ENCODE results near the gene RALGDS.

RALGDS gene

GRCh38 chr9:133115604-133116345 is 5.3 kb downstream of the RALGDS start:
- TF ChIP-seq BACH2 (CRISPR knock-in tag; IDR thresholded peaks at IDR 0.05; ENCODE audit: borderline replicate concordance) (no peak), CSRNP3 (CRISPR knock-in tag; IDR thresholded peaks at IDR 0.05) (no peak), ZFP3 (CRISPR knock-in tag; IDR thresholded peaks at IDR 0.05) (no peak), POU6F1 (CRISPR knock-in tag; IDR thresholded peaks at IDR 0.05; ENCODE audit: borderline replicate concordance, low read depth) (no peak), ZC3H10 (CRISPR knock-in tag; IDR thresholded peaks at IDR 0.05) (no peak), SNAI2 (CRISPR knock-in tag; IDR thresholded peaks at IDR 0.05) (no peak), PATZ1 (CRISPR knock-in tag; IDR thresholded peaks at IDR 0.05; ENCODE audit: borderline replicate concordance) (no peak), ZFP30 (CRISPR knock-in tag; IDR thresholded peaks at IDR 0.05) (no peak), CREB5 (CRISPR knock-in tag; IDR thresholded peaks at IDR 0.05; ENCODE audit: low read depth) (no peak), OSR1 (CRISPR knock-in tag; IDR thresholded peaks at IDR 0.05) (no peak), ISL1 (CRISPR knock-in tag; IDR thresholded peaks at IDR 0.05) (no peak), ARNTL (CRISPR knock-in tag; IDR thresholded peaks at IDR 0.05; ENCODE audit: borderline replicate concordance, low read depth) (no peak), ZNF8 (CRISPR knock-in tag; IDR thresholded peaks at IDR 0.05) (no peak), TCF4 (CRISPR knock-in tag; IDR thresholded peaks at IDR 0.05; ENCODE audit: borderline replicate concordance) (no peak), ESRRG (CRISPR knock-in tag; IDR thresholded peaks at IDR 0.05) (no peak), GLIS3 (CRISPR knock-in tag; IDR thresholded peaks at IDR 0.05) (no peak), PPARA (CRISPR knock-in tag; IDR thresholded peaks at IDR 0.05; ENCODE audit: borderline replicate concordance) (no peak), TOX (CRISPR knock-in tag; IDR thresholded peaks at IDR 0.05; ENCODE audit: borderline replicate concordance) (no peak), CSDC2 (CRISPR knock-in tag; IDR thresholded peaks at IDR 0.05) (no peak)
- TF ChIP-seq, protein P1, sequence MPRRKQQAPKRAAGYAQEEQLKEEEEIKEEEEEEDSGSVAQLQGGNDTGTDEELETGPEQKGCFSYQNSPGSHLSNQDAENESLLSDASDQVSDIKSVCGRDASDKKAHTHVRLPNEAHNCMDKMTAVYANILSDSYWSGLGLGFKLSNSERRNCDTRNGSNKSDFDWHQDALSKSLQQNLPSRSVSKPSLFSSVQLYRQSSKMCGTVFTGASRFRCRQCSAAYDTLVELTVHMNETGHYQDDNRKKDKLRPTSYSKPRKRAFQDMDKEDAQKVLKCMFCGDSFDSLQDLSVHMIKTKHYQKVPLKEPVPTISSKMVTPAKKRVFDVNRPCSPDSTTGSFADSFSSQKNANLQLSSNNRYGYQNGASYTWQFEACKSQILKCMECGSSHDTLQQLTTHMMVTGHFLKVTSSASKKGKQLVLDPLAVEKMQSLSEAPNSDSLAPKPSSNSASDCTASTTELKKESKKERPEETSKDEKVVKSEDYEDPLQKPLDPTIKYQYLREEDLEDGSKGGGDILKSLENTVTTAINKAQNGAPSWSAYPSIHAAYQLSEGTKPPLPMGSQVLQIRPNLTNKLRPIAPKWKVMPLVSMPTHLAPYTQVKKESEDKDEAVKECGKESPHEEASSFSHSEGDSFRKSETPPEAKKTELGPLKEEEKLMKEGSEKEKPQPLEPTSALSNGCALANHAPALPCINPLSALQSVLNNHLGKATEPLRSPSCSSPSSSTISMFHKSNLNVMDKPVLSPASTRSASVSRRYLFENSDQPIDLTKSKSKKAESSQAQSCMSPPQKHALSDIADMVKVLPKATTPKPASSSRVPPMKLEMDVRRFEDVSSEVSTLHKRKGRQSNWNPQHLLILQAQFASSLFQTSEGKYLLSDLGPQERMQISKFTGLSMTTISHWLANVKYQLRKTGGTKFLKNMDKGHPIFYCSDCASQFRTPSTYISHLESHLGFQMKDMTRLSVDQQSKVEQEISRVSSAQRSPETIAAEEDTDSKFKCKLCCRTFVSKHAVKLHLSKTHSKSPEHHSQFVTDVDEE (CRISPR knock-in tag; IDR thresholded peaks at IDR 0.05) = no peak
- ATAC-seq = no peak

GRCh38 chr9:133114886-133115603 is 6.0 kb downstream of the RALGDS start:
- ATAC-seq = no peak
- TF ChIP-seq GLIS3 (CRISPR knock-in tag; IDR thresholded peaks at IDR 0.05) (no peak), SNAI2 (CRISPR knock-in tag; IDR thresholded peaks at IDR 0.05) (no peak), ZC3H10 (CRISPR knock-in tag; IDR thresholded peaks at IDR 0.05) (no peak), CSDC2 (CRISPR knock-in tag; IDR thresholded peaks at IDR 0.05) (no peak), BACH2 (CRISPR knock-in tag; IDR thresholded peaks at IDR 0.05; ENCODE audit: borderline replicate concordance) (no peak)
